Stimulated activated naive CD8-positive, alpha-beta T cell treated with anti-CD3 and anti-CD28 coated beads, Interleukin-15, Interleukin-2, amounts not matched to agents 100 ng/mL and 50 ng/mL, for 24 hours (primary cell): ENCODE measurements around the gene MYLK2.

Experiments
- H3K27ac Mint-ChIP-seq: one replicate; pipeline ENCODE4 v1.8.0; 2021; ENCODE audit warnings: mild to moderate bottlenecking, mixed read lengths
- H3K27me3 Mint-ChIP-seq: one replicate; pipeline ENCODE4 v1.8.0; 2021; ENCODE audit warnings: mixed read lengths
- H3K36me3 Mint-ChIP-seq: one replicate; pipeline ENCODE4 v1.8.0; 2021; ENCODE audit warnings: low read depth, mixed read lengths
- H3K4me1 Mint-ChIP-seq: one replicate; pipeline ENCODE4 v1.8.0; 2021; ENCODE audit warnings: low read depth, mixed read lengths
- H3K4me3 Mint-ChIP-seq: one replicate; pipeline ENCODE4 v1.8.0; 2021; ENCODE audit warnings: mild to moderate bottlenecking, mixed read lengths
- H3K9me3 Mint-ChIP-seq: one replicate; pipeline ENCODE4 v1.8.0; 2021; ENCODE audit warnings: mixed read lengths

The MYLK2 gene

DNA sequence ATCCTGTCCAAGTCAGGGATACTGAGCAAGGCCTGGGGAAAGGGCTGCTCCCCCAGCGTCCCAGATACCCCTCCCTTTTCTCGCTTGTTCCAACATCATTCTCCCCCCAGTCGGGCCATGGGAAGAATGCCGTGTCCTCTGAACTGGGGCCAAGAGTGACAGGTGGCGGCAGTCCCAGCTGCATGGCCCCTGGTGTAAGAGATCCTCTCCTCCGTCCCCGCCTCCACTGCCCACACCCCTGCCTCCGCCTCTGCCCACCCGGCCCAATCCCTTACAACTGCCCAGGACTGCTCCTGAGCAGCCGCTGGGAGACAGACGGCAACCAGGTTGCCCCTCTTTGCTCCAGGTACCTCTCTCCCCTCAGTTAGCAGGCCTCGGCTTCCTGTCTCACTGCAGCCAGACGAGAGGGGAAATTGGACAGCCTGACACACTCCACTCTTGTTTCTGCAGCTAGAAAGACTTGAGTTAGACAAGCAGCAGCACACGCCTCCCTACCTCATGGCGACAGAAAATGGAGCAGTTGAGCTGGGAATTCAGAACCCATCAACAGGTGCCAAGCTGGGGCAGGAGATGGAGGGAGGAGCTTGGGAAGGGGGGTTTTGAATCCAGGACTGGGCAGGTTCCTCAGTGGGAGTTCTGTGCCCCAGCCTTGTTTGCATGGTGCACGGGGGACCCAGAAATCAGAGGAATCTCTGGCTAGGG is at the start of gene MYLK2:
TSS of gene MYLK2 (plus strand) at position 274 of the 702 bp plus-strand sequence. CDS start at position 499, 225 bp downstream.
- Mint-ChIP-seq H3K9me3 (no peaks in the 10 kb centered on the region), H3K4me1 (no peaks in the 10 kb centered on the region), H3K27ac (no peak within 1 kb of the TSS), H3K36me3 (no peaks in the 10 kb centered on the region), H3K27me3 (no peaks in the 10 kb centered on the region), H3K4me3 (no peak within 1 kb of the TSS)

DNA sequence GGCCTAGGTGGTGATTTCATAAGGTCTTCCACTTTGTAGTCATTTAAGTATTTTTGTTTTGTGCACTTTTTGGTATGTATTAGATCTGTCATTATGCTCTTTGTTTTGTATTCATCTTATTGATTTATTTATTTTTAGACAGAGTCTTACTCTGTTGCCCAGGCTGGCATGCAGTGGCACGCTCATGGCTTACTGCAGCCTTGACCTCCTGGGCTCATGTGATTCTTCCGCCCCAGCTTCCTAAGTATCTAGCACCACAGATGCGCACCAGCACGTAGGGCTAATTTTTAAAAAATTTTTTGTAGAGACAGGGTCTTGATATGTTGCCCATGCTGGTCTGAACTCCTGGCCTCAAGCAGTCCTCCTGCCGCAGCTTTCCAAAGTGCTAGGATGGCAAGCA is 49.5 kb upstream of the MYLK2 start:
- Mint-ChIP-seq H3K36me3 (peaks cover 72% of the 10 kb centered on the region), H3K27ac (no peak overlapping the region), H3K9me3 (no peaks in the 10 kb centered on the region), H3K4me3 (no peak overlapping the region), H3K27me3 (no peaks in the 10 kb centered on the region), H3K4me1 (no peaks in the 10 kb centered on the region)

DNA sequence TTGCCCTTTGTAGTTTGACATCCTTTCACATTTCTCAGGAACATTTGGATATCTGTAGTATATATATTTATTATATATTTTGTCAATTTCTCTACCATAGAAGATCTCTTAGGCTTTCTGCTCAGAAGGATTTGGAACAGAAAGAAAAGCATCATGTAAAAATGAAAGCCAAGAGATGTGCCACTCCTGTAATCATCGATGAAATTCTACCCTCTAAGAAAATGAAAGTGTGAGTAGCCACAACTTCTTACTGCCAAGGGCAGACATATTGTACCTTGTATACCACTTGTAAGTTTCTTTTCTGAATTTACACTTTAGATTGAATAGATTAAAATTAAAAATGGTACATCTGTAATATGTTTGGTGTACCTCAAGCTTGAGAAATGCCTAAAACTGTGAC is 48.9 kb upstream of the MYLK2 start:
- no peaks in the 10 kb centered on the region for H3K27me3 Mint-ChIP-seq
- no peak overlapping the region for H3K27ac Mint-ChIP-seq
- no peak overlapping the region for H3K4me3 Mint-ChIP-seq
- no peaks in the 10 kb centered on the region for H3K9me3 Mint-ChIP-seq
- H3K36me3 Mint-ChIP-seq = peaks cover 70% of the 10 kb centered on the region
- no peaks in the 10 kb centered on the region for H3K4me1 Mint-ChIP-seq

DNA sequence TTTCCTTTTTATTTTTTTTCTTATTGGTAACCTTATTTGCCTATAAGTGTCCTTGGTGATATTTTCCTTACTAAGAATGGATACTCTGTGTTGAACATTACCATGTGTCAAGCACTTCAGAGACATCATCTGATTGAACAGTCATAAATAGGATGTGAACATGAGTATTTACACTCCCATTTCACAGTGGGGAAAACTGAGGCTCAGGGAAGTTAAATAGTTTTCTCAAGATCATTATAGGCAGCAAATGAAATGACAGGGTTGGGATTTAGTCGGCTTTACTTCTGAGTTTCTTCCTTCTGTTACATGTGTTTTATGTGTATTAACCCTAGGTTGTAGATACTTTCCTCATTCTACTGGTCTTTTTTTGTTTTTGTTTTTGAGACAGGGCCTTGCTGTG is 44.7 kb upstream of the MYLK2 start:
- peaks cover 76% of the 10 kb centered on the region for H3K36me3 Mint-ChIP-seq
- no peaks in the 10 kb centered on the region for H3K9me3 Mint-ChIP-seq
- H3K4me1 Mint-ChIP-seq = no peaks in the 10 kb centered on the region
- no peak overlapping the region for H3K27ac Mint-ChIP-seq
- H3K4me3 Mint-ChIP-seq = no peak overlapping the region
- H3K27me3 Mint-ChIP-seq = no peaks in the 10 kb centered on the region

DNA sequence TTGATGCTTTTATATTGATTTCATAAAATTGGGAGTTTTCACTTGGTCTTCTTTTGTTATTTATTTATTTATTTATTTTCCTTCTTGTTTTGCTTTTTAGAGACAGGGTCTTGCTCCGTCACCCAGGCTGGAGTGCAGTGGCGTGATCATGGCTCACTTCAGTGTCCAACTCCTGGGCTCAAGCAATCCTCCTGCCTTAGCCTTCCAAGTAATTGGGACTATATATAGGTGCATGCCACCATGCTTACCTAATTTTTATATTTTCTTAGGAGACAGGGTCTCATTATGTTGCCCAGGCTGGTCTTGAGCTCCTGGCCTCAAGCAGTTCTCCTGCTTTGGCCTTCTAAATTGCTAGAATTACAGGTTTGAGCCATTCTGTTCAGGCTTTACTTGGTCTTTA is 38.3 kb upstream of the MYLK2 start:
- Mint-ChIP-seq H3K4me3 (no peak overlapping the region), H3K9me3 (no peaks in the 10 kb centered on the region), H3K36me3 (peaks cover 75% of the 10 kb centered on the region), H3K4me1 (no peaks in the 10 kb centered on the region), H3K27ac (no peak overlapping the region), H3K27me3 (no peaks in the 10 kb centered on the region)

DNA sequence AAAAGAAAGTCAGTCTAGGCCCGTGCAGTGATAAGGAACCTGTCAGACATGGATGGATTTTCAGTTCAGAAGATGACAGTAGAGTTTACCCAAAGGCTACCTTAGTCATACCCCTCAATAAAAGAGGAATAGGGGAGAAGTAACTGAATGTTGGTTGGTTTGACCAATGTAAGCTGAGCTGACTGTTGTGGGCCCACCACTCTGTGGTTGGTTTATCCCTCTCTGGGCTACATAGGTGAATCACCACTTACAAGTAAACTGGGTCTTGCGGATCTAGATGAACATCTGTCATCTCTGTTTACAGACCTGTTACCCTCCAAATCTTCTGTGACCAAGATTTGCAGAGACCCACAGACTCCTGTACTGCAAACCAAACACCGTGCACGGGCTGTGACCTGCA is 37.2 kb upstream of the MYLK2 start:
- no peaks in the 10 kb centered on the region for H3K4me1 Mint-ChIP-seq
- no peaks in the 10 kb centered on the region for H3K27me3 Mint-ChIP-seq
- H3K4me3 Mint-ChIP-seq = no peak overlapping the region
- H3K36me3 Mint-ChIP-seq = peaks cover 78% of the 10 kb centered on the region
- no peak overlapping the region for H3K27ac Mint-ChIP-seq
- no peaks in the 10 kb centered on the region for H3K9me3 Mint-ChIP-seq

DNA sequence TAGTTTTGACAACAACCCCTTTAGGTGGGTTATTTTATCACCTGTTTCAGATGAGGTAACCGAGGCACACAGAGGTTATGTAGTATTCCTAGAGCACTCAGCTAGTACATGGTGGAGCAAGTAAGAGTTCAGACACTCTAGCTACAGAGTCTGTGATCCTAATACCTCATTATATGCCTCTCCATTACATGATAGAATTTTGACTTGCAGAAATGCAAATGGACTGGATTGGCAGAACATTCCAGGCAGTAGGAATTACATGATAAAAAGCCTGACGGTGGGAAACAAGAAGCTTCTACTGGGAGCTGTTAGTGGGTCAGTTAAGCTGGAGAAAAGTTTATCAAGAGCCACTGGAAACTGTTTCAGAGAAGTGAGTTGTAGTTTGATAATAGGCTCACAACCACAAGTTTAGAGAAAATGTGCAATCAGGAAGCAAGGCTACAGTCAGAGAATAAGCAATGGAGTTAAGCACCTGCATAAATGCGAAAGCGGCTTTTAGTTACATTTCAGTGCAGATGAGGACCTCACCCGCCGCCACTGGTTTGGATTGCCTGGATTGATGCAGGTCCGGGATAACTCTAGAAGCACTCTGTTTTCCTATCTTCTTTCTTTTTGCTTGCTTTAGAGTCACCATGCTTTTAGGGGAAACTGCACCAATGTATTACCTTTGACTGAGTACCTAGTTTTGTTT is 34.7 kb upstream of the MYLK2 start:
- no peaks in the 10 kb centered on the region for H3K4me1 Mint-ChIP-seq
- H3K27ac Mint-ChIP-seq = no peak overlapping the region
- H3K9me3 Mint-ChIP-seq = no peaks in the 10 kb centered on the region
- no peak overlapping the region for H3K4me3 Mint-ChIP-seq
- H3K36me3 Mint-ChIP-seq = peaks cover 71% of the 10 kb centered on the region
- H3K27me3 Mint-ChIP-seq = no peaks in the 10 kb centered on the region

DNA sequence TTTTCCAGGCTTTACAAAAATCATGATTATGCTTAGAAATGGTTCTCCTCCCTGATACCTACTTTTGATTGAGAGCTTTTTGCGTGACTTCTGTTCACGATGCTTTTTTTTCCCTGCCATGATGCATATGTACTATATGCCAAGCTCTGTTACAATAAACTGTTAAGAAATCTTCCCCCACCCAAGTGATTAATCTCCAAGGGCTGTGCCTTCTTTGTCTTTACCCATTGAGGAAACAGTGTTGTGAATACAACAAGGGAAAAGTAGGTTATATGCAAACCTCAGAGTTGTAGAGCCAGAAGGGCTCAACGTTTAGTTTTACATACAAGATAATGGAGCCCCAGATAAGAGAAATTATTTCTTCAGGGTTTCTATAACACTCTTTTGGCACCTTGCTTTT is 34.1 kb upstream of the MYLK2 start:
- H3K4me1 Mint-ChIP-seq = no peaks in the 10 kb centered on the region
- H3K36me3 Mint-ChIP-seq = peaks cover 67% of the 10 kb centered on the region
- no peaks in the 10 kb centered on the region for H3K9me3 Mint-ChIP-seq
- no peaks in the 10 kb centered on the region for H3K27me3 Mint-ChIP-seq
- no peak overlapping the region for H3K27ac Mint-ChIP-seq
- no peak overlapping the region for H3K4me3 Mint-ChIP-seq

DNA sequence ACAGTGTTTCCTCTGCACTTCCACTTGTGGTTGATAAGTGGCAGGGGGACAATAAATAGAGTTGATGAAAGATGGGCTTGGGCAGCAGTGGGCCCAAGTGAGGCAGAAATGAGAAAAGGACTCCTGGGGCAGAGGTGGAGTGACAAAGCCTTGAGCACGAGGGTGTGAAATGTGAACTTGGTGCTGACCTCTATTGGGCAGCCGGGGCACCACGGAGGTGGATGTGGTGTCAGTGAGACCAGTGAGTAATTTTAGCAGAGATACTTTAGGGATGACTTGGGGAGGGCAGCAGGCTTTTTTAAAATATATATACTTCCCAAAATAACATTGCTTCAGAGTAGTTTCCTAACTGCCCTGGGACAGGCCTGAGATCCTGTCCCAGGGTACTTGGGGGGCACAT is 30.6 kb upstream of the MYLK2 start:
- H3K4me3 Mint-ChIP-seq = no peak overlapping the region
- peaks cover 58% of the 10 kb centered on the region for H3K36me3 Mint-ChIP-seq
- H3K9me3 Mint-ChIP-seq = no peaks in the 10 kb centered on the region
- no peaks in the 10 kb centered on the region for H3K27me3 Mint-ChIP-seq
- H3K4me1 Mint-ChIP-seq = no peaks in the 10 kb centered on the region
- no peak overlapping the region for H3K27ac Mint-ChIP-seq

DNA sequence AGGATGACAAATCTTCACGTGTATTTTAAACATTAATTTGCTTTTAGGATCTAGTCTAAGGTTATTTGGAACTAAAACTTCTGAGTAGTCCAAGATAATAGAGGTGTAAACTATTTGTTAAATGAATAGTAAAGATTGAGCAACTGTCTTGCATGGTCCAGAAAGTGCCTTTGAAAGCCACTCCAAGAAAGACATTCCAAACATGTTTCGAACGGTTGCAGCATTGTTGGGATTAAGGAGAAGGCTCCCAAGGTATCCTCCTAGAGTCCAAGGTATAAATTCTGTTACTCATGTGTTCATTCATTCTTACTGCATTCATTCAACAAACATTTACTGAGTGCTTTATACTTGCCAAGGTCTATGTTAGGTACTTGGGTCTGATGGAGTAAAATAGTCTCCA is 28.8 kb upstream of the MYLK2 start:
- peaks cover 58% of the 10 kb centered on the region for H3K36me3 Mint-ChIP-seq
- H3K9me3 Mint-ChIP-seq = no peaks in the 10 kb centered on the region
- H3K4me1 Mint-ChIP-seq = no peaks in the 10 kb centered on the region
- H3K27me3 Mint-ChIP-seq = no peaks in the 10 kb centered on the region
- no peak overlapping the region for H3K4me3 Mint-ChIP-seq
- no peak overlapping the region for H3K27ac Mint-ChIP-seq

DNA sequence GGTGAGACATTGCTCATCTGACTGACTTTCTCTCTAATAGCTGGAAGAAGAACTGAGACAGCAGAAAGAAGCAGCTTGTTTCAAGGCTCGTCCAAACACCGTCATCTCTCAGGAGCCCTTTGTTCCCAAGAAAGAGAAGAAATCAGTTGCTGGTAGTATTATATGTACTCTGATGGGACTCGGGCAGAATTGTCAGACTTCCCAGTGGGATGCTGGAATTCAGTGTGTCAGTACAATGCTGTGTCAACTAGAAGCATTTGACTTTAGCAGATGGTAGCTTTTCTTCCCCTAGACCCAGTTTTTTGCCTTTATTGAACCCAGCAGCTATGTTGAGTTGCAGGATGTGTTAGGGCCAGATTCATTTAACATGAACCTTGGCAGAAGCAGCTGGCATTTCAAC is 21.8 kb upstream of the MYLK2 start:
- Mint-ChIP-seq H3K36me3 (peaks cover 83% of the 10 kb centered on the region), H3K27me3 (no peaks in the 10 kb centered on the region), H3K27ac (no peak overlapping the region), H3K4me3 (no peak overlapping the region), H3K9me3 (no peaks in the 10 kb centered on the region), H3K4me1 (no peaks in the 10 kb centered on the region)

DNA sequence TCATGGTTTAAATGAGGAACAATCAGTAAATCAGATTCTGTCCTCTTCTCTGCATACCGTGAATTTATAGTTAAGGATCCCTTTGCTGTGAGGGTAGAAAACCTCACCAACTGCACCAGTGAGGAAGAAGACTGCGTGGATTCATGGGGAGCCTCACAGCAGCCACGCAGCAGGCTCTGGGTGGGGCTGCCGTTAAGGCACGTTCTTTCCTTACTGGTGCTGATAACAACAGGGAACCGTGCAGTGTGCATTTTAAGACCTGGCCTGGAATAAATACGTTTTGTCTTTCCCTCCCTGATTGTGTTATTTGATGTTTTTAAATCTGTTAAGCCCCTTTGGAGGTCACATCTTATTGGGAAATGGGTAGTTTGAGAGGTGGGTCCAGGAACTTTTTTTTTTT is 17.6 kb upstream of the MYLK2 start:
- Mint-ChIP-seq H3K27ac (no peak overlapping the region), H3K27me3 (no peaks in the 10 kb centered on the region), H3K4me3 (no peak overlapping the region), H3K36me3 (peaks cover 70% of the 10 kb centered on the region), H3K9me3 (no peaks in the 10 kb centered on the region), H3K4me1 (peaks cover 8% of the 10 kb centered on the region)

DNA sequence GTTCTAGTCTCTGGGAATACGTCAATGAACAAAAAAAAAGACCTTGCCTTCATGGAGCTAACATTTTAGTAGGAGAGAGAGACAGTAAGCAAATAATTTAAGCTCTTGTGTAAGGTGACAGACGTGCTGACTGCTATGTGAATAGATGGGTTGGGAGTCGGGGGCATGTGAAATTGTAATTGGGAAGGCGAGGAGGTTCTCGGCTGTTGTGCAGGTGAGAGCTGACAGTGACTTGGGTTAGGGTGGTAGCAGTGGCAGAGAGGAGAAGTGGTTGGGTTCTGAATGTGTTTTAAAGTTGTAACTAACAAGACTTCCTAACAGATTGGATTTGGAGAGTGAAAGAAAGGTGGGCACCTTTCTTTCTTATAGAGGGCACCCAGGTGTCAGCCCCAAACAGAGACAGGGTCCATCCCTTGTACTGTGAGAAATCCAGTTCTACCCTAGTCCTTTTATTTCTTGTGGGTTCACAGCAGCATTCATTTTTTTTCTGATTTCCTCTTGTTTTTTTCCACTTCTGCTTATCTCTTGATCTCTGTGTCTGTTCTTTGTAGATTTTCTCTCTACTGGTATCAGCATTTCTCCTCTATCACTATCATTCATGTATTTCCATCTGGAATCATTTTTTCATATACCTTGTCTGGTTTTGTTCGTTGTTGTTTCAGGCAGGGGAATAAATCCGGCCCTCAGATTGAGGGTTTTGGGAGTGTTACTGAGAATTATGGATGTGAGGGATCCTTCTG is 15.4 kb upstream of the MYLK2 start:
- Mint-ChIP-seq H3K4me3 (no peak overlapping the region), H3K4me1 (peaks cover 8% of the 10 kb centered on the region), H3K27me3 (no peaks in the 10 kb centered on the region), H3K27ac (no peak overlapping the region), H3K36me3 (peaks cover 52% of the 10 kb centered on the region), H3K9me3 (no peaks in the 10 kb centered on the region)

DNA sequence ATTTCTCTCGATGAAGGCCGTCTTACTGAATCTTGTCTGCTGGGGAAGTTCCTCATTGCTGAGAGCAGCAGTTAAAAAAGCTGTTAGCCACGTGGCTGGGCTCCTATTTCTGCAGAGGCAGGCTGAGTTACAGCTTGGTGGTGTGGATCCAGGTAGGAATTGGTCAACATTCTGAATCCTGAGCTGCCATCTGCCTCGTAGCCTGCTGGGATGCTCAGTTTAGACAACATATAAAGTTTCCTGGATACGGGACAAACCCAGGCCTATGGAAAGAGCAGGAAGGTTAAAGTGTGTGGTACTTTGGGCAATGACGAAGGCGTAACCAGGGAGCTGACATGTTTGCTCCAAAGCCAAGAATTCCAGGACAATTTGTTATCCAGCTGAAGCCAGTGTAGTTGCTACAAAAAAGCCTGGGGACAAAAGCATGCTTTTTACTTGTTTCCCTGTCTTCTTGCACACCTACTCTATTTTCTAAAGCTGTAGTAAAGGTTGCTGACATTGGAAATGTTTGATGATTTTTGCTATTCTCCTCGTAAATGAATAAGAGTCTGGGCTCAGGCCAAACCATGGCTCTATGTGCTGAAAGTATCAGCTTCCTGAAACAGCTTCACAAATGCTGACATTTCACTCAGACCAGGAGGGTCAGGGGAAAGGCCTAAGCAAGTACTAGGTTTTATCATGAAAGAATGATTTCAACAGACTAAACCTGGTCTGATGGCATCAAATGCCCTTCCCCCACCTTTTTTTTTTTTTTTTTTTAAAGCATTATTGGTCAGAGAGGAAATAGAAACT is 12.4 kb upstream of the MYLK2 start:
- Mint-ChIP-seq H3K27ac (no peak overlapping the region), H3K36me3 (peaks cover 31% of the 10 kb centered on the region), H3K4me3 (no peak overlapping the region)

DNA sequence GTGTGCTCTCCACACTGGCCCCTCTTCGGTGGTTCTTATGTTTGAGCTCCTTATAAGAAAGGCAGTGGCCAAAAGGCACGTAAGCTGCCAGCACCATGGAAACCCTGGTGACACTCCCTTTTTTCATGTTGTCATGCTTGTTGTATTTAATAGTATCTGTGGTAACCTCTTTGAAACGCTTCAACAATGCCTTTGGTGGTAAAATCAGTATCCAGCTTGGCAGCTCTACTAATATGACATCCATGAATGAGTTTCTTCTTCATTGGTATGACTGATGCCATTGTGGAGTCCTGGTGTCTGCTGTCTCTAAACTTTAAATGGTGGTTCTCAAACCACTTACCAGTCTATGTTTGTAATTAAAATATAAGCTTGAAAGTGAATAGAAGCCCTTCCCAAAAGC is 10.7 kb upstream of the MYLK2 start:
- Mint-ChIP-seq H3K27ac (no peak overlapping the region), H3K27me3 (no peaks in the 10 kb centered on the region), H3K36me3 (peaks cover 17% of the 10 kb centered on the region), H3K9me3 (no peaks in the 10 kb centered on the region), H3K4me3 (no peak overlapping the region), H3K4me1 (peaks cover 11% of the 10 kb centered on the region)

More for the DNA sequence above, 12.4 kb upstream of the MYLK2 start:
- no peaks in the 10 kb centered on the region for H3K9me3 Mint-ChIP-seq
- H3K4me1 Mint-ChIP-seq = peaks cover 13% of the 10 kb centered on the region
- H3K27me3 Mint-ChIP-seq = no peaks in the 10 kb centered on the region
